Ishikawa (cell line): ENCODE results near the gene ACKR2.

Experiments
- CEBPB ChIP-seq: IDR thresholded peaks from 2 replicates; pipeline ENCODE4 v1.6.1; 2012
- CREB1 ChIP-seq: IDR thresholded peaks from 2 replicates; pipeline ENCODE4 v1.6.1; 2012; ENCODE audit warnings: low read depth
- EGR1 ChIP-seq: IDR thresholded peaks from 2 replicates; pipeline ENCODE4 v1.6.1; 2012
- FOXM1 ChIP-seq: IDR thresholded peaks from 2 replicates; pipeline ENCODE4 v1.6.1; 2012; ENCODE audit warnings: low read depth, borderline replicate concordance
- MAX ChIP-seq: IDR thresholded peaks from 2 replicates; pipeline ENCODE4 v1.6.1; 2012
- NFIC ChIP-seq: IDR thresholded peaks from 2 replicates; pipeline ENCODE4 v1.6.1; 2012
- YY1 ChIP-seq: IDR thresholded peaks from 2 replicates; pipeline ENCODE4 v1.6.1; 2012; ENCODE audit warnings: low read depth
- TF ChIP-seq, protein P1 (sequence below): IDR thresholded peaks from 2 replicates; pipeline ENCODE4 v1.6.1; 2012; ENCODE audit warnings: low read depth, mild to moderate bottlenecking

GRCh38 chr3:42764561-42765295, 44.5 kb upstream of the ACKR2 start:
- TF ChIP-seq YY1 (no peak), FOXM1 (no peak), MAX (no peak), CREB1 (no peak), CEBPB (no peak), EGR1 (no peak), NFIC (no peak)
- TF ChIP-seq, protein P1, sequence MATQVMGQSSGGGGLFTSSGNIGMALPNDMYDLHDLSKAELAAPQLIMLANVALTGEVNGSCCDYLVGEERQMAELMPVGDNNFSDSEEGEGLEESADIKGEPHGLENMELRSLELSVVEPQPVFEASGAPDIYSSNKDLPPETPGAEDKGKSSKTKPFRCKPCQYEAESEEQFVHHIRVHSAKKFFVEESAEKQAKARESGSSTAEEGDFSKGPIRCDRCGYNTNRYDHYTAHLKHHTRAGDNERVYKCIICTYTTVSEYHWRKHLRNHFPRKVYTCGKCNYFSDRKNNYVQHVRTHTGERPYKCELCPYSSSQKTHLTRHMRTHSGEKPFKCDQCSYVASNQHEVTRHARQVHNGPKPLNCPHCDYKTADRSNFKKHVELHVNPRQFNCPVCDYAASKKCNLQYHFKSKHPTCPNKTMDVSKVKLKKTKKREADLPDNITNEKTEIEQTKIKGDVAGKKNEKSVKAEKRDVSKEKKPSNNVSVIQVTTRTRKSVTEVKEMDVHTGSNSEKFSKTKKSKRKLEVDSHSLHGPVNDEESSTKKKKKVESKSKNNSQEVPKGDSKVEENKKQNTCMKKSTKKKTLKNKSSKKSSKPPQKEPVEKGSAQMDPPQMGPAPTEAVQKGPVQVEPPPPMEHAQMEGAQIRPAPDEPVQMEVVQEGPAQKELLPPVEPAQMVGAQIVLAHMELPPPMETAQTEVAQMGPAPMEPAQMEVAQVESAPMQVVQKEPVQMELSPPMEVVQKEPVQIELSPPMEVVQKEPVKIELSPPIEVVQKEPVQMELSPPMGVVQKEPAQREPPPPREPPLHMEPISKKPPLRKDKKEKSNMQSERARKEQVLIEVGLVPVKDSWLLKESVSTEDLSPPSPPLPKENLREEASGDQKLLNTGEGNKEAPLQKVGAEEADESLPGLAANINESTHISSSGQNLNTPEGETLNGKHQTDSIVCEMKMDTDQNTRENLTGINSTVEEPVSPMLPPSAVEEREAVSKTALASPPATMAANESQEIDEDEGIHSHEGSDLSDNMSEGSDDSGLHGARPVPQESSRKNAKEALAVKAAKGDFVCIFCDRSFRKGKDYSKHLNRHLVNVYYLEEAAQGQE: no peak
